GM23248 (cell line): Measurements from ENCODE around the gene LRRC2.

Experiments used
- EZH2 ChIP-seq: fragments of 200-600 bp; sonication (generic); IDR thresholded peaks from 2 replicates; pipeline ENCODE4 v1.6.1; 2018; ENCODE audit warnings: antibody characterized with exemption, mild to moderate bottlenecking; ENCODE audit not compliant: insufficient read depth, poor library complexity, severe bottlenecking
- EZH2phosphoT487 ChIP-seq: fragments of 200-600 bp; sonication (generic); IDR thresholded peaks from 2 replicates; pipeline ENCODE4 v1.6.1; 2018; ENCODE audit warnings: antibody characterized with exemption, moderate library complexity, mild to moderate bottlenecking, low read depth; ENCODE audit not compliant: insufficient read depth

DNA sequence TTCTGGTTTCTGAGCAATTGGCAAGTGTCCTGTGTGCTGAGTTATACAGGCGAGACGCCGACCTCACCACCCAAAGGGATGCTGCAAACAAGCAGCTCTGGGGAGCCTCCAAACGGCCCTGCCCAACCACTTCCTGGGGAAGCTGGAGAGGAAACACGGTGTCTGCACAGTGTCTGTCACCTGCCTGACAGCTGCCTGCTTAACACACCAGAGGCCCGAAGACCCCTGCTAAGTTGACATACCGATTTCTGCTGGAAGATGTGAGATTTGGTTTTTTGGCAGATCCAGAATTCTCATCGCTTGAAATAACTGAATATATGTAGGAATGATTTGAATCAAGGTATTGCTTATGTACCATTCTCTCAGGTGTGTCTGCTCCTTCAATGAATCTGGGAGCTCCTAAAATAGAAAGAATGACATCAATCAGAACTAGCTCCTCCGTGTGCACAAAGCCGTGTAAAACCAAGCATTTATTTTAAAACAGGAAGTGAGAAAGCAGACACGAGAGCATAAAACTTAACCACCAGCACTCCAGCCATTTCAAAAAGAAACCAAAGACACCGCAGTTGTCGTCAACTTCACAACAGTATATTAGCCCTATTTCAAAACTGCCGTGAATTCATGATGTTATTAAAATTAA is 27.2 kb downstream of the LRRC2 start:
- TF ChIP-seq EZH2 (no peak), EZH2phosphoT487 (no peak)
